ENCODE results near the gene FAM131B. TPM values are rescaled to one million over a fixed set of nuclear protein-coding genes. Genes with fewer than 3 reads are reported as not detected.

The FAM131B gene
- total RNA-seq, 1 experiment from 2014 or later = 6.9 TPM

- H3K9me3 ChIP-seq (ENCODE audit: low read length) = no peaks in the 10 kb centered on the region
- H3K27me3 ChIP-seq (ENCODE audit: low read length) = no peaks in the 10 kb centered on the region
- ChIA-PET CTCF (interaction anchor here (0.5 kb wide), 1 partner anchor 30 kb away, joined by 4 read pairs; no protein-coding TSS in a partner anchor), POLR2A (ENCODE audit: unreplicated experiment) (no interaction called here)
- no peak overlapping the region for H3K4me2 ChIP-seq (ENCODE audit: low read length)
- no peaks in the 10 kb centered on the region for H4K20me1 ChIP-seq (ENCODE audit: low read length)
- H3F3A ChIP-seq (ENCODE audit: low read length, unreplicated experiment) = no peaks in the 10 kb centered on the region
- H3K27ac ChIP-seq (ENCODE audit: low read length) = no peak overlapping the region
- H3K9me2 ChIP-seq (replicated peaks; ENCODE audit: low read length) = no peaks in the 10 kb centered on the region
- no peak for DNase-seq
- no peak overlapping the region for H3K4me3 ChIP-seq (ENCODE audit: low read length)
- no peak for ATAC-seq
- TF ChIP-seq EZH2 (IDR thresholded peaks at IDR 0.05; ENCODE audit: low read length, unreplicated experiment) (no peak), CTCF (conservative IDR thresholded peaks at IDR 0.05; ENCODE audit: low read depth, low read length) (no peak)
- peaks cover 2% of the 10 kb centered on the region for H3K36me3 ChIP-seq (ENCODE audit: low read depth, low read length)
- no peak overlapping the region for H3K9ac ChIP-seq (ENCODE audit: low read length)
- no peaks in the 10 kb centered on the region for H3K79me2 ChIP-seq (ENCODE audit: low read length)
- intact Hi-C loops (cut with micrococcal nuclease) = no loop called here
- H2AFZ ChIP-seq (ENCODE audit: low read length) = no peak overlapping the region
- no TSS peak for BruUV-seq (replicated peaks)
- H3K4me1 ChIP-seq (ENCODE audit: insufficient read depth, low read length) = no peaks in the 10 kb centered on the region
Observed at GRCh38 chr7:143399642-143400041, 37.1 kb upstream of the FAM131B start.

GRCh38 chr7:143399151-143399550 lies 36.6 kb upstream of the FAM131B start:
- no peaks in the 10 kb centered on the region; the same call in 1 of the 2 replicates for H3K36me3 ChIP-seq (ENCODE audit: low read depth, low read length)
- POLR2A ChIA-PET (ENCODE audit: unreplicated experiment) = no interaction called here
- CTCF ChIA-PET = interaction anchor here (0.5 kb wide), 1 partner anchor 29 kb away, joined by 4 read pairs; no protein-coding TSS in a partner anchor

GRCh38 chr7:143398616-143399015 lies 36.1 kb upstream of the FAM131B start:
- Histone ChIP-seq H3K27ac (ENCODE audit: low read length) (no peak overlapping the region), H3K4me3 (ENCODE audit: low read length) (no peak overlapping the region), H4K20me1 (ENCODE audit: low read length) (no peaks in the 10 kb centered on the region), H3K4me1 (ENCODE audit: insufficient read depth, low read length) (no peaks in the 10 kb centered on the region), H2AFZ (ENCODE audit: low read length) (no peak overlapping the region), H3K9ac (ENCODE audit: low read length) (no peak overlapping the region), H3K4me2 (ENCODE audit: low read length) (no peak overlapping the region), H3K79me2 (ENCODE audit: low read length) (no peaks in the 10 kb centered on the region), H3K27me3 (ENCODE audit: low read length) (no peaks in the 10 kb centered on the region), H3K9me3 (ENCODE audit: low read length) (no peaks in the 10 kb centered on the region), H3F3A (ENCODE audit: low read length, unreplicated experiment) (no peaks in the 10 kb centered on the region), H3K9me2 (replicated peaks; ENCODE audit: low read length) (no peaks in the 10 kb centered on the region), H3K36me3 (ENCODE audit: low read depth, low read length) (no peaks in the 10 kb centered on the region; the same call in 1 of the 2 replicates)
- intact Hi-C loops (cut with micrococcal nuclease) = no loop called here
- BruUV-seq (replicated peaks) = no TSS peak
- DNase-seq (no peak), ATAC-seq (no peak)
- ChIA-PET CTCF (no interaction called here), POLR2A (ENCODE audit: unreplicated experiment) (no interaction called here)
- TF ChIP-seq EZH2phosphoT487 (IDR thresholded peaks at IDR 0.05; ENCODE audit: borderline replicate concordance, low read length) (no peak), CTCF (conservative IDR thresholded peaks at IDR 0.05; ENCODE audit: low read depth, low read length) (no peak), EZH2 (IDR thresholded peaks at IDR 0.05; ENCODE audit: low read length, unreplicated experiment) (no peak)

More at GRCh38 chr7:143399151-143399550, 36.6 kb upstream of the FAM131B start:
- Histone ChIP-seq H2AFZ (ENCODE audit: low read length) (no peak overlapping the region), H3K9me2 (replicated peaks; ENCODE audit: low read length) (no peaks in the 10 kb centered on the region), H3K4me2 (ENCODE audit: low read length) (no peak overlapping the region), H3K4me1 (ENCODE audit: insufficient read depth, low read length) (no peaks in the 10 kb centered on the region), H3K4me3 (ENCODE audit: low read length) (no peak overlapping the region), H4K20me1 (ENCODE audit: low read length) (no peaks in the 10 kb centered on the region), H3K27ac (ENCODE audit: low read length) (no peak overlapping the region), H3K27me3 (ENCODE audit: low read length) (no peaks in the 10 kb centered on the region), H3K9me3 (ENCODE audit: low read length) (no peaks in the 10 kb centered on the region), H3K9ac (ENCODE audit: low read length) (no peak overlapping the region), H3F3A (ENCODE audit: low read length, unreplicated experiment) (no peaks in the 10 kb centered on the region), H3K79me2 (ENCODE audit: low read length) (no peaks in the 10 kb centered on the region)
- DNase-seq (no peak), ATAC-seq (no peak)
- no peak for TF ChIP-seq CTCF (conservative IDR thresholded peaks at IDR 0.05; ENCODE audit: low read depth, low read length)
- TF ChIP-seq EZH2phosphoT487 (IDR thresholded peaks at IDR 0.05; ENCODE audit: borderline replicate concordance, low read length) = no peak
- no peak for TF ChIP-seq EZH2 (IDR thresholded peaks at IDR 0.05; ENCODE audit: low read length, unreplicated experiment)
- intact Hi-C loops (cut with micrococcal nuclease) = no loop called here
- no TSS peak for BruUV-seq (replicated peaks)

Measured in PC-3 (cell line).